Cardiac septum (tissue), 1 donor: ENCODE measurements around the gene GPR78. TPM values are rescaled to one million over a fixed set of nuclear protein-coding genes. Genes with fewer than 3 reads are reported as not detected.
"Not testable (repeated sequence)": the region's sequence is repeated elsewhere in the genome, so short reads cannot be mapped to it uniquely, and the experiment has no call there.

Source experiments
- DNase-seq: peaks from one replicate; pipeline ENCODE4 v3.0.0-alpha.2; 2020; ENCODE audit warnings: low spot score
- intact Hi-C: fragments of 100-400 bp; cut with DNase I; formaldehyde crosslinking; loops from one replicate; pipeline ENCODE4 v1.14.0; 2022
- total RNA-seq: library from RNA; stranded (reverse); fragmentation: NEBNext Ultra II Directional; extraction: Animal tissue kit (Norgen Biotek cat#: 25700); gene quantifications from one replicate; pipeline ENCODE4 v1.2.1, GENCODE V29; 2021
- donor health status: DM: no; HTN: no; CAD: no.

The GPR78 gene
- total RNA-seq, 1 donor from 2014 or later = not detected

- intact Hi-C loops = no loop called here
- no peak for DNase-seq
These were observed 21.9 kb upstream of the GPR78 start for GRCh38 chr4:8558080-8558960.

GRCh38 chr4:8559011-8559410 lies 21.2 kb upstream of the GPR78 start:
- intact Hi-C loops = no loop called here
- DNase-seq = no peak

DNA sequence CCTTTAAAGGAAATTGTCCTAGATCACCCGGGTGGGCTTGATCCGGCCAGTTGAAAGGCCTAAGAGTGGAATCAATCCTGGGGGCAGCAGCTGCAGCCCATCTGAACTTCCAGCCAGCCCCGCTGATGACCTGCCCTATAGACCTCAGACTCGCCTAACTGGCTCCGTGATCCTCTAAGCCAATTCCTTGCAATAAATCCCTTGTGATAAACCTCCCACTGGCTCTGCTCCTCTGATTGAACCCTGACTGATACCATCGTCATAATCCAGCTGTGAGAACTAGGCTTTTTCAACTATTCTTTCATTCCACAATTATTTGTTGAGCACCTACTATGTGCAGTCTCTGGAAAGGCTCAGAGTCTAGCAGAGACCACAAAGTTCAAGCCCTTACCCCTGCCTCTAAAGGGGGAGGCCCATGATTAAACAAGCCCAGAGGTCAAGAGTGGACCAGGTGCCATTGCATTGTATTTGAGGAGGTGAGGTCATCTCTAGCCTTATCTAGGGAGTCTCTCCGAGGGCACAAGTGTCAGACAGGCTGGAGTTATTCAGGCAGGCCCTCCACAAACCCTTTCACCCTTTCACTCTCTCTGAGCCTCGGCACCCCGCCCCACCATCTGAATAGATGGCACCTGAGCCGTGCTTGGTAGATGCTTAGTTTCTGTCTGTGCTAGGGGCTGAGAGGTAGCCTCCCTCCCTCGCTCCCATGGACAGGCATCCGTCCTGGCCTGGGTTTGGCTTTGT lies 20.5 kb upstream of the GPR78 start:
- intact Hi-C loops = no loop called here
- DNase-seq = no peak

DNA sequence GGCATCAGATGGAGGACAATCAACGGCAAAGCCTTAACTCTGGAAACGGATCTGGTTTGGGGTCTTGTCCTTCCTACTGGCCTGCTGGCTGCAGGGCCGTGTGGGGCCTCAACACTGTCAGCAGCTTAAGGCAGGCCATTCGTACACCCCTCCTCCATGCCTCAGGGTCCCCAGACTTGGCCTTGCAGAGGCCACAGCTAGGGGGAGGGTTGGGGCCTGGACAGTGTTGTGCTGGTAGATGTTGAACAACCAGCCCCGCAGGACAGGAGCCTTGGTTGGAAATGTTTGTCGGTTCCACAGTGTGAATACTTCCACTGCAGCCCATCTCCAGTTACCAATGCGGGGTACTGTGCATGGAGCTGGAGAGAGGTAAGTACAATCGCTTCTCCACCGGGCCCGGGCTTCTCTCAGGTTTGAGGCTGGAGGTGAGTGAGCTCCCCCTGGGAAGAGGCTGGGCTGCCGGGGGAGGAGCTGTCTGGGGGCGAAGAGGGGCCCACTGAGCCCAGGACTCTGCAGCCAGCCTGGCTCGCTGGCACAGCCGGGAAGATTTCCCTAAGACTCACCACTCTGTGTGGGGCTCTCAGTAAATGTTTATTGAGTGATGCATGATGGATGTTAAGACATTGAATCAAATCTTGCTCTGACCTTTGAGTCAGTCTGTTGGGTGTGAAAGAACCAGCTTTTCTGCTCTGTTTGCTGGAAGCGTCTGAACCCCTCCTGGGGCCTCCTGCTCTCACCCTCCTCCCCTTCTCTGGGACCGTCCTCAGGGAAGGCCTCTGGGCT lies 19.7 kb upstream of the GPR78 start:
- intact Hi-C loops = no loop called here
- no peak for DNase-seq

DNA sequence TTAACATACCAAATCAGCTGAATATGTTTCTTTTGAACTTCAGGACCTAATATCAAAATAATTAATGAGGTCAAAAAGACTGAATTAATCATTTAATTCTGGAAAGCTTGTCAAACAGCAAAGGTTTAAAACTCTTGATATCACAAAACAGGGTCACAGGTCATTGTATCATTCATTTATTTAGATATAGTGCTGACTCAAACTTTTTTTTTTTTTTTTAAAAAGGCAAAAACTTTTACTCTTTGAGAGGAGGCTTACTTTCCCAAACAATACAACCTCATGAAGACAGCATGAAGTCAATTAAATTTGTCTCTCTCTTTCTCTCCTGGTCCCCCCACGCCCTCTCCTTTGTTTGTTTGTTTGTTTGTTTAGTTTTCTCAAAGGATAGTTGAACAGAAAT lies 15.6 kb upstream of the GPR78 start:
- intact Hi-C loops = no loop called here
- no peak for DNase-seq

GRCh38 chr4:8568068-8568668 lies 12.0 kb upstream of the GPR78 start:
- DNase-seq = peak; percentile 6
- intact Hi-C loops = no loop called here

DNA sequence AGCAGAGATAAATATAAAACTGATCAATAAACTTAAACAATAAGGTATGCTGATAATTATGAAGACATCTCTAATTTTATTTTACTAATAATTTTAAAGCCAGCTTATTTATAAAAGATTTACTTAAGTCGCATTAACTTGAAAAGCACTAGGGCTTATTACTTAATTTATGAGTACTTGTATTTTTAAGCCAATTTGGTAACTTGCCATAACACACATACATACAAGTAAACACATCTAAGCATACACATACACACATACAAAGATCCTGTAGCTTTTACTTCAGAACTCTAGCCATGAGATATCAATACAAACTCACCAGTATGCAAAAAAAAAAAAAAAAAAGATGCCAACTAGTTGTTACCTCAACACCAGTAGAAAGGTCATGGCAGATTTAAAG lies 10.0 kb upstream of the GPR78 start:
- intact Hi-C loops = no loop called here
- no peak for DNase-seq

DNA sequence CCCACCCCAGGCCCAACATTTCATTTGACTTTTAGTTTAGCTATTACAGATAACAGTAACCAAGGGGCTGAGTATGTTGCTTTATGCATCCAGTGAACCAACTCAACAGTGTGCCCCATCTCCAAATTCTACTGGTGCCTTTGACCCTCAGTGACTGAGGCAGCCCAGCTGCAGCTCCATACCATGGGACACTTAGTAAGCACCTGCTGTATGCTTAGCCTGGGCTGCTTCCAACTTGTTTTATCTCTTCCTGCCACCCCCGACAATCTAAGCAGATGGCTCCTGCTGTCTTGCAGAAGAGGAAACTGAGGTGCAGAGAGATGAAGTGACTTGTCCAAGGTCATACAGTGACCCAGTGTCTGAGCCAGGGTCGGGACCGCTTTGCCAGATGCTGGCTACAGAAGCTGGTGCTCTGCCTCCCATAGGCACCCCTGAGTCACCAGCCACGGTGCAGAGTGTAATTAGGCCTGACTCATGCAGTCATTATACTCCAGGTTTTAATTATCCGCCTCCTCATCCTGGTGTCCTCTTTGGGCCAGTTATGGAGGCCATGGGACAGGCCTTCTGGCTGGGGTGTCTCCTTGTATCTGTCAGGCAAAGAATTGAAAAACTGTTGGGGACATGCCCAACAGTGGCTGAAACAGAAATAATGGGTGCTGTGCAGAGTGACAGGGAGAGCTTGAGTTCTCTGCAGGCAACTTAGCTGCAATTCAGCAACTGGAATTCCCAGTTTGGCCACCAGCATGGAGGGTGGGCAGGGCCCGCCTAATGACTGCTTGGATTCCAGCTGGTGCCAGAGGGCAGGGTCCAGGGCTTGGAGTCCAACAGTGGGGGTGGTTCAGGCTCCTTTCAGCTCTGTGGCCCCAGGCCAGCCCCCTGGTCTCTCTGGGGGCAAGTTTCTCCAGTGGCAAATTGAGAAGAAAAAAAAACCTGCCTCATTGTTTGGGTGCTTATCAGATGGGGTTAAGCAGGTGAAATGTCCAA lies 8.2 kb upstream of the GPR78 start:
- intact Hi-C loops = no loop called here
- no peak for DNase-seq

DNA sequence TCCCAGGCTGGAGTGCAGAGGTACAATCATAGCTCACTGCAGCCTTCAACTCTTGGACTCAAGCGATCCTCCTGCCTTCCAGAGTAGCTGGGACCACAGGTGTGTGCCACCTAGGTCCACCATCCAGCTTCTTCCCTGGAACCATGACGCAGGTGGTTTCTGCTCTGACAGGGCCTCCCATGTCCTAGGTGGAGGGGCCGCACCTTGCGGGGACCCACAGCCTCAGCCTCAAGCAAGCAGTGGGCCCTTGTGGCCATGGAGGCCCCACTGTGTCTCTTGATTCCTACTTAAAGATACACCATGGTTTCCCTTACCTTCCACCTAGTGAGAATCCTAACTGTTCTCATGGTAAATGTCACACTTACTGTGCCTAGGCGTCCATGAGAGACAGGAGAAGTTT lies 6.9 kb upstream of the GPR78 start:
- DNase-seq = no peak

GRCh38 chr4:8574796-8575370 lies 5.3 kb upstream of the GPR78 start:
- intact Hi-C loops = no loop called here
- DNase-seq = peak; percentile 54

More for the DNA sequence above, 6.9 kb upstream of the GPR78 start:
- intact Hi-C loops = no loop called here

- intact Hi-C loops = no loop called here
- peak; percentile 58 for DNase-seq
These were observed 4.7 kb upstream of the GPR78 start for GRCh38 chr4:8575457-8575856.

GRCh38 chr4:8576591-8576990 lies 3.6 kb upstream of the GPR78 start:
- peak; percentile 2 for DNase-seq
- intact Hi-C loops = not testable (repeated sequence)

DNA sequence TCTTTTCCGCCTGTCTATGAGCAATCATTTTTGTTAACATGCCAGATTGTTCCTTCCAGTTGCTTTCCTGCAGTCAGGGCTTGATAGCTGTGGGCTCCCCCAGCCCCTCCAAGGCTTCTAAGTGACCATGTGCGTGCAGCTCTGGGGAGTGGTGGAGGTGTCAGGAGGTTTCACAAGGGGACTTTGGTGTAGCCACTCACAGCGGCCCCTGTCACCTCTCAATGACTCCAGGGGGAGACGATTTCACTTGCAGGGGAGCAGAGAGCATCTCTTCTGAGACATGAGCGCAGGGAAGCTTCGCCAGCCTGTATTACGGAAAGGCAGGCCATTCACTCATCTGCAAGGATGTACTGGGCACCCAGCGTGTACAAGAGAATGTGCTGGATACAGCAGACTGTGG lies 3.1 kb upstream of the GPR78 start:
- intact Hi-C loops = no loop called here
- peak; percentile 53 for DNase-seq

DNA sequence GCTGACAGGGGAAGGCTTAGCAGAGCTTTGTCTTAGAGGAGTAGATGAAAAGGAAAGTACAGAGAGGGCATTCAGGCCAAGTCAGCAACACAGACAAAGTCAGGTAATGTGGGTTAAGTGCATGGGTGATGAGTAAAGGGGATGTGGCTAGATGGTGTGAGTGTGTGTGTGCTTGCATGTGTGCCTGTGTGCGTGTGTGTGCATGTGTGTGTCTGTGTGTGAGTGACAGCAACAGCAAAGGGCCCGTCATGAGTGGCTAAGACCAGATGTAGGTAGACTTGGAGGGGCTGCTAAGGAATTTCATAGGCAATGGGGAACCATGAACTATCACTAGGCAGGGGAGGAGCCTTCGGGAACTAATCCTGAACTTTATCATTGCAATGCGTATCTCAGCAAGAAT lies 2.2 kb upstream of the GPR78 start:
- intact Hi-C loops = no loop called here
- peak; percentile 50 for DNase-seq

DNA sequence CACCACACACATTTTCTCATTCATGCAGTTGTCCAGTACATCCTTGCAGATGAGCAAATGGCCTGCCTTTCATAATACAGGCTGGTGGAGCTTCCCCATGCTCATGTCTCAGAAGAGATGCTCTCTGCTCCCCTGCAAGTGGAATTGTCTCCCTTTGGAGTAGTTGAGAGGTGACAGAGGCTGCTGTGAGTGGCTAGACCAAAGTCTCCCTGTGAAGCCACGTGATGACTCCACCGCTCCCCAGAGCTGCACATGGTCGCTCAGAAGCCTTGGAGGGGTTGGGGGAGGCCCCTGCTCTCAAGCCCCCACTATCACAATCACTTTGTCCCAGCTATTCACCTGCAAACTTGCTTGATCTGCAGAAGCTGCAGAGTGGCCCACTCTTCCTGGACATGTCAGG lies 1.5 kb upstream of the GPR78 start:
- peak; percentile 63 for DNase-seq

DNA sequence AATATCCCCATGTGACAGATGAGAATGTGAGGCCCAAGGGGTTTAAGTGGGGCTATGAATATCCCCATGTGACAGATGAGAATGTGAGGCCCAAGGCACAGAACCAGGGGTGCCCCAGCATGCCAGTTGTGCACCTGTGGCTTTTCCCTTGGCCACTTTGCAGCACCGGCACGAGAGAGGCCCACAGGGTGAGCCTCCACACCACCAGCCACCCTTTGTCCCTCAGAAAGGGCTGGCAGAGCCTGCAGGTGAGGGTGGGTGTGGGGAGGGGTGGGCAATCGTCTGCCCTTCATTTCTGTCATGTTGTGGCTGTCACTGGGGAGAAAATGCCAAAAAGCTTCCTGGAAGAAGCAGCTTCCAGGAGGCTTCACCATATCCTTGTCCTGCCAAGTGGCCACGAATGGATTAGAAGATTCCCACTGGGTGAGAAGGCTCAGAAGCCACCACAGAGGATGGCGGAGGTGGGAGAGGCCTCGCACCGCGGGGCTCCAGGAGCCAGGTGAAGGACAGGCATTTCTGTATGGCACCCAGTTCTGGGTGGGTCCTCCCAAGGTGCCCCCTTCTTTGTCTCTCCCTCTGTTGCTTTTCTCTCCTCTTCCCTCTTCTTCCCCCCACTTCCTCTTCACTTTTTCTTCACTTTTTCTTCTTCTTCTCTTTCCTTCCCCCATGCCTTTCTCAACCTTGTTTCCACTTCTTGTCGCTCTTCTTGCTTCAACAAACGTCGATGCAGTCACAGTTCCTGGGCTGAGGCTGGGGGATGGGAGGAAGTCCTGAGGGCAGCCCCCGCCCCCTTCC lies 469 bp upstream of the GPR78 start:
- DNase-seq = peak; percentile 58
- intact Hi-C loops = no loop called here

More for the DNA sequence above, 1.5 kb upstream of the GPR78 start:
- intact Hi-C loops = no loop called here

- DNase-seq = peak; percentile 67
- intact Hi-C loops = no loop called here
These were observed 1.1 kb downstream of the GPR78 start for GRCh38 chr4:8581094-8581861.
